ENCODE data around the gene KIAA0513. TPM values are rescaled to one million over a fixed set of nuclear protein-coding genes. Genes with fewer than 3 reads are reported as not detected.

Gene KIAA0513
- total RNA-seq, 1 donor from 2014 or later, result 131 TPM

DNA sequence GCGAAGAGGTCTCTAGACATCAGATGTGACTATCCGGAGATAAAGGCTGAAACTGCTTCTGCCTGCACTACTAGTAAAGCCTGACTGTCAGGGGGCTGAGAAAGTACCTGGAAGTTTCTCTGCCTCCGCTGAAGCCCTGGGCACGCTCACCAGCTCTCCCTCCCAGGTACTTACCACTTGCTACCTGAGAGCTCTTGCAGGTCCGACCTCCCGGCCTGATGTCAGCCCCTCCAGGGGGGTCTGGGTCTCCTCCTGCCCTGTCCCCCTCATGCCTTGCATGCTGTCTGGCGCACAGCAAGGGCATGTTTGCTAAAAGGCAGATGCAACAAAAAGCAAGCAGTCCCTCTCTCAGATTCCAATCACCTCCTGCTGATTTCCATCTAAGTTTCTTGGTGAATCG, 33.7 kb upstream of the KIAA0513 start:
- H3K4me1 ChIP-seq, result peaks cover 14 to 43% of the 10 kb centered on the region in 2 donors
- intact Hi-C loops (cut with DNase I), result loop anchor here (5.0 kb wide), 1 partner anchor 33 kb away; the partner anchor contains the start of gene KIAA0513
- peaks cover 23 to 34% of the 10 kb centered on the region in 2 donors for H3K36me3 ChIP-seq
- TF ChIP-seq, protein P1, sequence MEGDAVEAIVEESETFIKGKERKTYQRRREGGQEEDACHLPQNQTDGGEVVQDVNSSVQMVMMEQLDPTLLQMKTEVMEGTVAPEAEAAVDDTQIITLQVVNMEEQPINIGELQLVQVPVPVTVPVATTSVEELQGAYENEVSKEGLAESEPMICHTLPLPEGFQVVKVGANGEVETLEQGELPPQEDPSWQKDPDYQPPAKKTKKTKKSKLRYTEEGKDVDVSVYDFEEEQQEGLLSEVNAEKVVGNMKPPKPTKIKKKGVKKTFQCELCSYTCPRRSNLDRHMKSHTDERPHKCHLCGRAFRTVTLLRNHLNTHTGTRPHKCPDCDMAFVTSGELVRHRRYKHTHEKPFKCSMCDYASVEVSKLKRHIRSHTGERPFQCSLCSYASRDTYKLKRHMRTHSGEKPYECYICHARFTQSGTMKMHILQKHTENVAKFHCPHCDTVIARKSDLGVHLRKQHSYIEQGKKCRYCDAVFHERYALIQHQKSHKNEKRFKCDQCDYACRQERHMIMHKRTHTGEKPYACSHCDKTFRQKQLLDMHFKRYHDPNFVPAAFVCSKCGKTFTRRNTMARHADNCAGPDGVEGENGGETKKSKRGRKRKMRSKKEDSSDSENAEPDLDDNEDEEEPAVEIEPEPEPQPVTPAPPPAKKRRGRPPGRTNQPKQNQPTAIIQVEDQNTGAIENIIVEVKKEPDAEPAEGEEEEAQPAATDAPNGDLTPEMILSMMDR (IDR thresholded peaks at IDR 0.05), result no peak
- DNase-seq (ENCODE audit: low spot score in 2 of 2), result no peak
- H3K27ac ChIP-seq, result peak overlapping the region; percentile 90
- no peak overlapping the region for H3K4me3 ChIP-seq
- no peaks in the 10 kb centered on the region for H3K9me3 ChIP-seq
- no peaks in the 10 kb centered on the region for H3K27me3 ChIP-seq

DNA sequence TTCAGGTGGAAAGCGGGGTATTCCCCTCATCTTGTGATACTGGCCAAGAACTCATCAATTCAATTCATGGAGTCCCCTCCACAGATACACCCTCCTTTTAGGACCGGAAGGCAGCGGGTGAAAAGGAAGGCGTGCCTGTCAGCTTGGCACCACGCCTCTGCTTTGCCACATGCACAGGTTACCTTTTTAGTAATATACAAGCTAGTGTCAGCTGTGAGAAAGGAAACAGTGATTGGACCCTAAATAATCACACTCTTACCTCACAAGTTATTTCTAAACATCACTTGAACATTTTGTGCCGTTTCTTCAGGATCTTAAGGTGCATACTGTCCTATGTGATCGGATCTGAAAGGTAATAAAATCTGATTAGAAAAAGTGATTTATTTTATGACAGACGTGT, 31.9 kb upstream of the KIAA0513 start:
- intact Hi-C loops (cut with DNase I), result no loop called here
- Histone ChIP-seq H3K4me3 (no peak overlapping the region), H3K27me3 (no peaks in the 10 kb centered on the region), H3K9me3 (no peaks in the 10 kb centered on the region), H3K36me3 (peaks cover 7 to 17% of the 10 kb centered on the region in 2 donors), H3K4me1 (peaks cover 16 to 48% of the 10 kb centered on the region in 2 donors), H3K27ac (peak overlapping the region; percentile 90)
- TF ChIP-seq, protein P1 (IDR thresholded peaks at IDR 0.05), result no peak
- DNase-seq (ENCODE audit: low spot score in 2 of 2), result no peak

DNA sequence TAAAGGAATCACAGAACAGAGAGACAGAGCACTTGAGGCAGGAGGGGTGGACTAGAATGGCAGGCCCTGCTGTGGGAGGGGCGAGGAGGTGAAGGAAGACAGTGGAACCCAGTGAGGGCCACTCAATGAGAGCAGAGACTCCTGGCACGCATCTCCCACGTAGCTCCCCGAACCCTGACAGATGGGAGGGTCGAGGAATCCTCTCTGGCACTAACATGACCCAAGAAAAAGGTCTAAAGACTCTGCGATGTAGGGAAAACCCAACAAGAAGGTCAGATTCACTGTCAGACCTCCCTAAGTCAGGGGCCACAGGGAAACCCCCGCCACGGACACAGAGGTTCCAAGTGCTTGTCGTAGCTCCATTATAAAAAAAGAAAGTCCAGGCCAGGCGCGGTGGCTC, 31.2 kb upstream of the KIAA0513 start:
- H3K27me3 ChIP-seq, result no peaks in the 10 kb centered on the region
- H3K27ac ChIP-seq, result peak overlapping the region; percentile 90
- H3K36me3 ChIP-seq, result peaks cover 7 to 14% of the 10 kb centered on the region in 2 donors
- no peaks in the 10 kb centered on the region for H3K9me3 ChIP-seq
- TF ChIP-seq, protein P1 (IDR thresholded peaks at IDR 0.05), result no peak
- peak in 1 of 2 donors; percentile 58 for DNase-seq (ENCODE audit: low spot score in 2 of 2)
- peaks cover 18 to 48% of the 10 kb centered on the region in 2 donors for H3K4me1 ChIP-seq
- intact Hi-C loops (cut with DNase I), result no loop called here
- no peak overlapping the region for H3K4me3 ChIP-seq

DNA sequence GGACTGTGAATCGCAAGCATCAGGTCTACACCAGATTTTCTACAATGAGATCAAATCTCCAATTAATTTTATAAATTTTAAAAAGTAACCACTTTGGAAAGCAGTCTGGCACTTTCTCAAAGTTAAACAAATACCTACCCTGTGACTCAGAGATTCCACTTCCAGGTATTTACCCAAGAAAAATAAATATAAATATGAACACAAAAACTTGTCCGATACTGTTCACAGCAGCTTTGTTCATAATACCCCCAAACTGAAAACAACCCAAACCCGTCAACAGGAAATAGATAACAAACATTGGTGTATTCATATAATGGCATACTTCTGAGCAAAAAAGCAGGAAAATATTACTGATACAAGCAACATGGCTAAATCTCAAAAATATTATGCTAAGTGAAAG, 28.4 kb upstream of the KIAA0513 start:
- no peaks in the 10 kb centered on the region for H3K27me3 ChIP-seq
- H3K4me1 ChIP-seq, result peaks cover 8 to 51% of the 10 kb centered on the region in 2 donors
- H3K4me3 ChIP-seq, result no peak overlapping the region
- TF ChIP-seq, protein P1 (IDR thresholded peaks at IDR 0.05), result no peak
- intact Hi-C loops (cut with DNase I), result no loop called here
- H3K9me3 ChIP-seq, result no peaks in the 10 kb centered on the region
- DNase-seq (ENCODE audit: low spot score in 2 of 2), result no peak
- H3K27ac ChIP-seq, result peak overlapping the region; percentile 68 to 74
- H3K36me3 ChIP-seq, result peaks cover 0 to 7% of the 10 kb centered on the region in 2 donors

DNA sequence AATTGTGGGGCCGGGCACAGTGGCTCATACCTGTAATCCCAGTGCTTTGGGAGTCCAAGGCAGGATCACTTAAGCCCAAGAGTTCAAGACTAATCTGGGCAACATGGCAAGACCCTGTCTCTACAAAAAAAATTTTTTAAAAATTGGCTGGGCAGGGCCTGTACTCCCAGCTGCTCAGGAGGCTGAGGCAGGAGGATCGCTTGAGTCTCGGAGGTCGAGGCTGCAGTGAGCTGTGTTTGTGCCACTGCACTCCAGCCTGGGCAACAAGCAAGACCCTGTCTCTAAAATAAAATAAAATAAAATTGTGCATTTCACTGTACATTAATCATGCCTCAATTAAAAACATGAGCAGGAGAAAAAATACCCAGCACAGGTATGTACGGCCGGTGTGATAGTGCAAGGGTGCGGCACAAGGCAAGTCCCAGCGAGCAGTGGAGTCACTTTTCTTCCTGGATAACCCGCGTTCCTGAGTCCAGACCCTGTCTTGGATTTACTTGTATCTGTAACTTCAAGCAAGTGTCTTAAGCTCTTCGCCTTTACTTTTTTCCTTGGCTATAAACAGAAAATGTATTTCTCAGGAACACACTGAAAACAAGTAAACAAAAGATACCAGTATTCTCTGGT, 27.6 kb upstream of the KIAA0513 start:
- peak overlapping the region; percentile 68 to 74 for H3K27ac ChIP-seq
- DNase-seq (ENCODE audit: low spot score in 2 of 2), result no peak
- H3K36me3 ChIP-seq, result peaks cover 0 to 6% of the 10 kb centered on the region in 2 donors
- no peaks in the 10 kb centered on the region for H3K27me3 ChIP-seq
- no peak overlapping the region for H3K4me3 ChIP-seq
- intact Hi-C loops (cut with DNase I), result no loop called here
- TF ChIP-seq, protein P1 (IDR thresholded peaks at IDR 0.05), result no peak
- H3K9me3 ChIP-seq, result no peaks in the 10 kb centered on the region
- peaks cover 12 to 51% of the 10 kb centered on the region in 2 donors for H3K4me1 ChIP-seq

Measured in ascending aorta (tissue), 2 donors.